A172 (cell line): ENCODE results near the gene NR2E3. TPM values are rescaled to one million over a fixed set of nuclear protein-coding genes. Genes with fewer than 3 reads are reported as not detected.
A peak's percentile ranks its signal among the peaks of the same experiment; 100 is the strongest.

Experiments
- DNase-seq: peaks from one replicate; pipeline ENCODE4 v3.0.0-alpha.2; 2015; ENCODE audit warnings: low spot score
- total RNA-seq: library from RNA; depleted of rRNA; stranded (reverse); fragments of >200 nt; shearing (Covaris generic); gene quantifications from 2 replicates; pipeline ENCODE4 v1.2.3, GENCODE V29; 2014

The NR2E3 gene
- total RNA-seq, 1 experiment from 2014 or later, result not detected

DNA sequence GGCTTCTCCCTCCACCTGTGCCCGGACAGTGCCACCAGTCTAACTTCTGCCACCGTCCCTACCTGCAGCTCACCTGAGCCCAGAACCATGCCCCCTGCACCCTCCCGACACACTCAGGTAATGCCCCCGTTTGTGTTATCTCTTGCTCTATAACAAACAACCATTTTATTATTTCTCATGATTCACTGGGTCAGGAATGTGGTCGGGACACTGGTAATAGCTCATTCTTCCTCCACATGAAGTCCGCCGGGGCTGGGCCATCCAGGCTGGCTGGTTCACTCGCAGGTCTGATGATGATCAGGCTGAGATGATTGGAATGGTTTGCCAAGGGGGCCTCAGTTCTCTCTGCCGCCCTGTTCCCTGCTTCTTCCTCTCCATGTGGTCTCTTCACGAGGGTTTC, 20.3 kb upstream of the NR2E3 start:
- peak; percentile 82 for DNase-seq

DNA sequence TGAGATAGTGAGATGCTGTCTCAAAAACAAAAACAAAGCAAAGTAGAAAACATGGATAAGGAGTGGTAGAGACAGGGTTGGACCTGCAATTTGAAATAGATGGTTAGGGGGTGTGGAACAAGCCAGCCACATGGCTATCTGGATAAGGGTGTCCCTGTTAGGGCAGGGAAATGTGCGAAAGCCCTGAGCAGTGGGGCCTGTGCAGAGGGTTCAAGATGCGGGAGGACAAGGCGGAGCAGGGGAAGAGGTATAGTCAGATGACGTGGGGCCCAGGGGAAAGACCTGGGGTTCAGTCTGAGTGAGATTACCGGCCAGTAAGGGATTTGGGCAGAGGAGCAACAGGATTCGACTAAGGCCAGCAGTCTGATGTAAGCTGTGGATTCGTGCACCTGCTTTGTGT, 18.4 kb upstream of the NR2E3 start:
- DNase-seq, result no peak

DNA sequence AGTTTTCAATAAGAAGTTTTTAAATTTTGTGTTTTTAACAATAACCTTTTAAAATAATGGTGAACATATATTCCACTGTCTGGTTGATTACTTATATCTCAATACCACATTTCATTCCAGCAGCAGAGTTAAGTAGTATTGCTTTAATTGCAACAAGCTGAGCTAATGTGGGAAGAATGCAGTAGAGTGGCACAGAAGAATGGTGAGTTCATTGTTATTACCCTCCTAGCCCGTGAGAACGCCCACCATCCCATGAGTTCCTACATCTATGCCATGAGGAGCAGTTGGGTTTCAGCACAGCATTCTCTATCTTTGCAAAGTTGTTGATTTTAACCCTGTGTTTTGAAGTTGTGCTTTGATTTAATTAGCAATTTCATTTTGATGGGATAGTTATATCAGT, 17.8 kb upstream of the NR2E3 start:
- DNase-seq, result peak; percentile 80

DNA sequence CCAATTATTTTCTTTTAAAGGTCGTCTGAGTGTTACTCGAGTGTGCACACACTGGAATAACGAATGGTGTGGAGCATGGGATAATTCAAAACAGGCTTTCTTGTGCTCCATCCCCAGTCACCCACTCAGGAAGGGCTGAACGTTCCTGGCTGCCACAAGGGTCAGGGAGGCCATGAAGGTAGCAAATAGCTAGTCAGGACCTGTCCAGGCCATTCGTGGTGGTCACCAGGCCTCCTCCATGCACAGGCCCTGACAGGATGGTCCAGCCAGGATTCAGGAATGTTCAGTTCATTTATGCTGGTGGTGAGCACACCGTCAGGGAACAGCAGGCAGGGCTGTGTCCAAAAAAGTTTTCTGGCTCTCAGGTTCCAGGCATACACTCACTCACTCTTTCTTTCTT, 11.7 kb upstream of the NR2E3 start:
- no peak for DNase-seq

DNA sequence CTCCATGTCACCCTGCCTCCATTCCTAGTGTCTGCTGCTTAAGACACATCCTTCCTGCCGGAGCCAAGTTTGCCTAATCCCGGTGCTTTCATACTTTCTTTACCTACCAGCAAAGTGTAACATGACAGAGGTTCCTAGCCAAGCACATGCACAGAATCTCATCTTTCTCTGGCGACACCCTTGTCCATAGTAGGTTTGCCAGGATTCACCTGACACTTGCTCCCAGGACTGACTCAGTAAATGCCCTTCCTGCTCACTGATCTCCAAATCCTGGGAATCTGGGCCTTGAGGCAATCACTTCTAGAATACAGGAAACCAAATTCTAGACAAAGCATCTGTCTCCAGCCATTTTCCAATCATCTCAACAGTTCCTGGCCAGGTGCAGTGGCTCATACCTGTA, 10.2 kb upstream of the NR2E3 start:
- DNase-seq, result no peak

DNA sequence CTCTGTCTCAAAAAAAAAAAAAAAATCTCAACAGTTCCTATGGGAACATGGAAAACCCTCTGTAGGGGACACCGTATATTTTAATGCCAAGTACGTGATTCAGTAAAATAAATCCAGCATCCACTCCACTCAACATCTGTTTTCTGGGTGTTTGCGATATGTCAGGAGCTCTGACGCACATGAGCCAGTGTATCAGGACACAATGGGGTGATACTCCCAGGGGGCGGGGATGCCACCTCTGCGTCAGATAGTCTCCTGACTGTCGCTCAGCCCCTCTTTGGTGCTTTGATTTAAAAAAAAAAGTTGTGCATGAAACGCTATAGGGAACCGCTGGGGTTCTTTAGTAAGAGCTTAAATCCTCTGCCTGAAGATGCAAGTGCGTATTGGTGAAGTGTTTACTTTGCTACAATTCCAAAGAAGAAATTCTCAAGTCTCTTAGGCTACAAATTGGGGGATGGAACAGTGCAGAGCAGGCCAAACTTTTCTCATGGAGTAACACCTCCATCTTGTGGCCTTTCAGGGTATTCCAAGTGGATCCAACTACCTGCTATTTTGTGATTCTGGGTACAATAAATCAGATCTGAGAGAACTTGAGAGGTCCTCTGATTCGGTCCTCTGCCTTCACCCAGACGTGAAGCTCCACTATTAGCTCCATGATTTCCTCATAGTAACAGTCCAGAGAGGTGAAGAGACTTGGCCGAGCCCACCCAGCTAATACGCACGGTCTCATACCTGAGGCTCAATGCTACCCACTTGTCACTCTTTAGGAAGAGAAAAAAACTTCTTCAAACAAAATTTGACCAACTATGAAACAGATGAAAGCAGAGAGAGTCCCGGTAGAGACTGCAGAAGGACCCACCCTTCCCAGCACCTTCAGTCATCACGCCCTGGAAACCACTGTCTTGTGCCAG, 9.3 kb upstream of the NR2E3 start:
- peak; percentile 73 for DNase-seq

DNA sequence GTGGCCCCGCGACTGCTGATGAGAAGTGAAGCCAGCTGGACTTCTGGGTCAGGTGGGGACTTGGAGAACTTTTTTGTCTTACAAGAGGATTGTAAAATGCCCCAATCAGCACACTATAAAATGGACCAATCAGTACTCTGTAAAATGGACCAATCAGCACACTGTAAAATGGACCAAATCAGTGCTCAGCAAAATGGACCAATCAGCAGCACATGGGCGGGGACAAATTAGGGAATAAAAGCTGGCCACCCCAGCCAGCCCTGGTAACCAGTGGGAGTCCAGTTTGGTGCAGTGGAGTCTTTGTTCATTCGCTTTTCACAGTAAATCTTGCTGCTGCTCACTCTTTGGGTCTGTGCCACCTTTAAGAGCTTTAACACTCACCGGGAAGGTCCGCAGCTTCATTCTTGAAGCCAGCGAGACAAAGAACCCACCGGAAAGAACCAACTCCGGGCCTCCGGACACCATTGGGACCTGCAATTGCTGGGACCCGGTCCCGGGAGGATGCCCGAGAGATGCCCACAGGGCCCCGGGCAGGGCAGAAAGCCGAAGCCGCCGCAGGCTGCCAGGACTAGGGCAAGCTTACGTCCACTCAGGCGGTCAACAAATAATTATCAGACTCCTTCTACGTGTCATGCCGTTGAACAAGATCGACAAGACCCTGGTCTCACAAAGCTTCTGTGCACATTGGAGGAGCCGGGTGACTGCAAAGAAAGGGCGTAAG, 8.3 kb upstream of the NR2E3 start:
- DNase-seq, result no peak

DNA sequence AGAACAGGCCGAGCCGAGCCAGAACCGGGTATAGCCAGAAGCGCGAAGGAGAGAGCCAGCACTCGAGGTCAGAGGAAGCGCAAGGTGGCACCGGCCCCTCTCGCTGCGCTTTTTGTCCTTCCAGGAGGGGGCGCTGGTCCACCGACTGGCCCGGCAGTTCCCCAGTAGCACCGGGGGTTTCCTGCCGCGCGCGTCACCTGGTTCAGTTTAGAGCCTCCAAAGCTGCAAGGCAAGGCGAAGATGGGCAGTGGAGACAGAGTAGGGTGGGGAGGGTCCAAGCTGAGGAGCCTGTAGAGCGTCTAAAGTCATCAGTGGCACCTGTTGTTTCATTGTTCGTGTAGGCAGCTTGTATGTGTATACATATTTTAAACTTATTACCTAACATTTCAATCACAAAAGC, 7.6 kb upstream of the NR2E3 start:
- no peak for DNase-seq

DNA sequence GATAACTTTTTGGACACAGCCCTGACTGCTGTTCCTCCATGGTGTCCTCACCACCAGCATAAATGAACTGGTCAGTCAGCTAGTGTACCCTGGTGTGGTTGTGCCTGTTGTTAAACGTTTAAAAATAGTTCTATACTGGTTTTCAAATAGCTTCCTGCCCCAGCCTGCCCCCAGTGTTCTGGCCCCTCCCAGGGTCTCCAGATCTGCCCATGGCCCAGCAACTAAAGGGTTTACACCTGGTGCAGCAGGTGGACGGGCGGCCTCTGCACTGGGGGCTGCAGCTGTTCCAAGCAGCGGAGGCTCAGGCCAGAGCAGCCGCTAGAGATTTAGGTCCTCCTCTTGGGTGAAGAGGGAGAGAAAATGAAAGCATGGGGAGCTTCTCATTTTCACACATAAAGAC, 6.1 kb upstream of the NR2E3 start:
- DNase-seq, result no peak

DNA sequence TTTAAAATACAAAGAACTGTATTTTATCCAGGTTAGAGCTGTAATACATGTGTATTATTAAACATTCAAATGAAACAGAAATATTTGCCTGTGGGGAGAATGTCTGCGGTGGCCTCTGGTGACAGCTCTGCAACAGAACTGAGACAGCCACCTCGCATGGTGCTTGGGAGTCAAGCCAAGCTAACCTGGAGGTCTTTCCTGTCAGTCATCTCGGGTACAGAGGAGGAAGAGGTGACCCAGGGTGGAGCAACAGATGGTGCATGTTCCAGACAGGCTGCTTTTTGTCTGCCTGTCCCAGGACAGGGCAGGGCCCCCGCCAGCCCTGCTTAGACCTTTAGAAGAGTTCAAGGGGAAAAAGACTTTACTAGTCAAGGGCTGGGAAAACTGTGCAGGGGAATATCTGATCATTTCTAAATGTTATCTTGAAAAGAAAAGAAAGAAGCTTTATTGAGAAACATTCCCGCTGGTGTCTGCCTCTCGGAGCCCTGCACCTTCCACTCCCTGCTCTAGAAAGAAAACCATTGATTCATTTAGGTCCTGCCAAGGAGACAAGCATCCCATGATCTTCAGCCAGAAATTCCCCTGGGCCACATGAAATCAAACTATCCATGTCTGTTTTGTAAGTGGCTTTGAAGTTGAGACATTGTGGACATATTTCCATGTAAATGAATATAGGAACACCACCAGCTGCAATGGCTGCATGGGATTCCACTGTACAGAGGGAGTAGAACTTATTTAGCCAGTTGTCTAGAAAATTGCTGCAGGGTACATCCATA, 5.5 kb upstream of the NR2E3 start:
- DNase-seq, result no peak

DNA sequence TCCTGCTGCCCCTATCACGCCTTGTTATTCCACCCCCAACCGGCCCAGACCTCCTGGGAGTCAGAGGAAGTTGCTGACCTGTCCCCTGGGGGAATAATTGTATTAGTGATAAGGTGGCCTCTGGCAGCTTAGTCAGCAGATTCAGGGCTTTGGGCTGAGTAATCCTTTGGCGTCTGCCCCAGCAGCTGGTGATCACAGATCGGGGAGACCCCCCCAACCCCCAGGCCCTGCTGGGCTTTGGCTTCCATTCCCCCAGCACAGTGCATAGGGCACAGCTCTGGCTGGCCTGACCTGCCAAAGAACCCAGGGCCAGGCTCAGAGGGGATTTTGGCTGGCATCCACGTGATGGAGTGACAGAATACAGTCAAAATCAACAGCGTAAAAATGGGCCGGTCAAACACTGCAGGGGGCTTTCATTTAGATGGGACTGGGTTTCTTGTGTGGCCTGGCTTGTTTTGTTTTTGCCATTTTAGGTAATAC, 3.9 kb upstream of the NR2E3 start:
- DNase-seq, result peak; percentile 70

DNA sequence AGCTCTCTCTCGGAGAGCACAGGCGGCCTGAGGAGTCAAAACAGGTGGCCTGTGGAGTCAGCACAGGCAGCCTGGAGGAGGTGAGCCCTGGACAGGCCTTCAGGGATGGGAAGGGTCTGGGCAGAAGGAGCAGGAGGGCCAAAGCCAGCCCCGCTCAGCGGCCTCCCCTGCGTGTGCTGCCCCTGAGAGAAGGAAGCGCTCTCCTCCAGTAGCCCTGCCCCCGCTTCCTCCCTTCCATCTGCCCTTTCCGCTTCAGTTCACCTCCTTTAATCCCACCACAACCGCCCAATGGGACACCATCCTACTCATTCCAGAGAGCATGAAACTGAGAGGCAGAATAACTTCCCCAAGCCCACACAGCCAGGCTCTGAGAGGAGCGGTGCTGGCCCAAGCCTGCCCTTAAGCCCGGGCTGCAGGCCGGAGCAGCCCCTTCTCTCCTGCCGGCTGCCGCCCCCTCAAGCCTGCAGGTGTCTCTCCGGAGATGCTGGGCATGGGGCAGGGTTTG, 3.2 kb upstream of the NR2E3 start:
- no peak for DNase-seq

DNA sequence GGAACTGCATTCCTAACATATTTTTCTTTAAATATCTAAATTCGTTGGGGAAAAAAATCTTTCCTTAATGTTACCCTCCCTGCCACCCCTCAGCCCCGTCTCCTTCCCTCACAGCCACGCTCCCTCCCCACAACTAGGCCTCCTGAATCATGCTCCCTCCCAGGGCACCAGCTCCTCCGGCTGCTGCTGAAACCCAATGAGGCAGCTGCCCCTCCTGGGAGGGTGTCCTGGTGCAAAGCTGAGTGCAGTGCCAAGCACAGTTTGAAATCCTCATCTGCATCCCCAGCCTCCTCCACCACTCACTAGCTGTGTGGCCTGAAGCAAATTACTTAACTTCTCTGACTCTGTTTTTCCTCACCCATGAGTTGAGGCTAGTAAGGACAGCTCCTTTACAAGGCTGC, 2.7 kb upstream of the NR2E3 start:
- no peak for DNase-seq

DNA sequence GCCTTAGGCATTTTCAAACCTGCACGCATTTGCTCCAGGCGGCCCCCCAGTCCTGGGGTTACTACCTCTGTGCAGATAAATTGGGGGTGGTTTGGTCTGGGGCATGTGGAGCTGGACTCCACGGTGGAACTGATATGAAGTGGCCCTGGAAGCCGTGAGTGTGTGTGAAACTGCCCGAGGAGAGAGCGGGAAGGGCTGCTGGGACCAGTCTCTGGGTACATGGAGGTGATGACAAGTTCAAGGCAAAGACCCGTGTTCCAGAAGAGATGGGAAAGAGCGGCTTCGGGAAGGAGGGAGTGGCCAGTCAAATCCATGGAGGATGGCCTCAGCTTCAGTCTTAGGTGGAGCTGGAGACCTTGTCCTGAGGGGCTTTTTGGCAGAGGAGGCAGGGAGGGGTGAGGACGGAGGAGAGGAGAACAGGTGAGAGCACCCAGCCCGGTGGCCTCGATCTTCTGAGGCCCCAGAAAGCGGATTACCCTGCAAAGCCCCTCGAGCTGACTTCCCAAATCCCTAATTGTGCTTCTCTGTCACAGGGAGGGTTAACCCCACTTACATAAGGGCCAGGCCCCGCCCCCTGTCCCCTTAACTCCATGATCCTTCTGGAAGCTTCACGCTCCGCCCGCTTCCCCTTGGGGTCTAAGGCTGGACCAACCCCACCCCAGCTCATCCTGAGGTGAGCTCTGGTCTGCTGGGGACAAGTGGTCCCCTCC, 1.9 kb upstream of the NR2E3 start:
- no peak for DNase-seq

DNA sequence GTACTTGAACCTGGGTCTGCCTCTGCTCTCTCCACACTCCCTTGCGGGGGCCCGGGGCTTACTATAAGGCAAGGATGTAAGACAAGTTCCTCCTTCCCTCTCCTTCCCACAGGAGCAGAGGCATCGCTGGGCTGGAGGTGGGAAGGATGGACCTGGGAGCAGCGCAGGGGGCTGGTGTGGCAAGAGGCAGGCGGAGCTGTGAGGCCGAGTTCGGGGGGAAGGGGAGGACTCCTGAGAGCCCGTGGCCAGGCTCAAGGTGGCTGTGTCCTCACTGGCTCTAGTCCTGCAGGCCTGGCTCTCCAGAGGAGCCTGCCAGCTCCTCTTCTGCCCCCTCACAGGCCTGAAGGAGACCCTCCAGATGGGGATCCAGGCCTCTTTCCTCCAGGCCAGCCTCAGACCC, 1.0 kb upstream of the NR2E3 start:
- no peak for DNase-seq

DNA sequence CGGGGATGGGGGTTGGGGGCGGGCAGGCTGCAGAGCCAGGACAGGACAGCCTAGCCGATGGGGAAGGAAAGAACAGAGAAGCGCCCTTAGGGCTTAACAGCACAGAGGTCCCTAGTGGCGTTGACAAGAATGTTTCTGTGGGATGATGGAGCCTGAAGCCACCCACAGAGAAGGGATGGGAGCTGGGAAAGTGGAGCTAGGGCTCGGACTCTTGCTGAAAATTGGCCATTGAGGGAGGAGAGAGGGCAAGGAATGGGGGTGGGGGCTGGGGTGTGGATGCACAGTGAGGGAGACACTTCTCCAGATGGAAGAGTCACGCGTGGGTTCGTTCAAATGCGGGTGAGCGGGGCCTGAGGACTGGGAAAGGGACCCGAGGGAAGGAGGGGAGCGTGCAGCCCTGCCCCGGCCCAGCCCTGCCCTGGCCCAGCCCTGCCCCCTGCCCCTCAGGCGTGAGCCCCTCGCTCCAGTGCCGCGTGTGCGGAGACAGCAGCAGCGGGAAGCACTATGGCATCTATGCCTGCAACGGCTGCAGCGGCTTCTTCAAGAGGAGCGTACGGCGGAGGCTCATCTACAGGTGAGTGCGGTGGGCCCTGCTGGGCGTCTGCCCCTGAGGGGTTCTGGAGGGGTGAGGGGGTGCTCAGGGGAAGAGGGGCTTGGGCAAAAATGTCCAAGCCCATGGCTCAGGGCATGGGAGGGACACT, 832 bp downstream of the NR2E3 start:
- no peak for DNase-seq

DNA sequence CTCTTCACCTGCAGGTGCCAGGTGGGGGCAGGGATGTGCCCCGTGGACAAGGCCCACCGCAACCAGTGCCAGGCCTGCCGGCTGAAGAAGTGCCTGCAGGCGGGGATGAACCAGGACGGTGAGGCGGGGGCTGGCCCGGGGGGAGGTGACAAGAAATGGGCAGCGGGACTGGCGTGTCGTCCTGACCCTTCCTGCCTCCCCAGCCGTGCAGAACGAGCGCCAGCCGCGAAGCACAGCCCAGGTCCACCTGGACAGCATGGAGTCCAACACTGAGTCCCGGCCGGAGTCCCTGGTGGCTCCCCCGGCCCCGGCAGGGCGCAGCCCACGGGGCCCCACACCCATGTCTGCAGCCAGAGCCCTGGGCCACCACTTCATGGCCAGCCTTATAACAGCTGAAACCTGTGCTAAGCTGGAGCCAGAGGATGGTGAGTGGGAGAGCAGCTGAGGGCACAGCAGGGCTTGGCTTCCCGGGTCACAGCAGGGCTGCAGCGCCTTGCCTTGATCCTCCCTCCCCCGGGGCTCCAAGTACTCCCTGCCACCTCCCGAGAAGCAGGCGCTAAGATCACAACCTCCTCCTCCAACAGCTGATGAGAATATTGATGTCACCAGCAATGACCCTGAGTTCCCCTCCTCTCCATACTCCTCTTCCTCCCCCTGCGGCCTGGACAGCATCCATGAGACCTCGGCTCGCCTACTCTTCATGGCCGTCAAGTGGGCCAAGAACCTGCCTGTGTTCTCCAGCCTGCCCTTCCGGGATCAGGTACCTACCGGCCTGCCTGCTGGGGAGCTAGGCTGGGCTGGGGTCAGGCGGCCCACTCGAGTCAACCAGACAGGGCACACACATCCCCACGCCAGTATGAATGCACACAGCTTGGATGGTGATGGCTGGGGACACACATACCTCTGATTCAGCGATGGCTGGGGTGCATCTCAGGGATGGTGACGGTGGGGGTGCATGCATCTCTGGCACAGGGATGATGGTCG, 1.7 kb downstream of the NR2E3 start:
- no peak for DNase-seq

DNA sequence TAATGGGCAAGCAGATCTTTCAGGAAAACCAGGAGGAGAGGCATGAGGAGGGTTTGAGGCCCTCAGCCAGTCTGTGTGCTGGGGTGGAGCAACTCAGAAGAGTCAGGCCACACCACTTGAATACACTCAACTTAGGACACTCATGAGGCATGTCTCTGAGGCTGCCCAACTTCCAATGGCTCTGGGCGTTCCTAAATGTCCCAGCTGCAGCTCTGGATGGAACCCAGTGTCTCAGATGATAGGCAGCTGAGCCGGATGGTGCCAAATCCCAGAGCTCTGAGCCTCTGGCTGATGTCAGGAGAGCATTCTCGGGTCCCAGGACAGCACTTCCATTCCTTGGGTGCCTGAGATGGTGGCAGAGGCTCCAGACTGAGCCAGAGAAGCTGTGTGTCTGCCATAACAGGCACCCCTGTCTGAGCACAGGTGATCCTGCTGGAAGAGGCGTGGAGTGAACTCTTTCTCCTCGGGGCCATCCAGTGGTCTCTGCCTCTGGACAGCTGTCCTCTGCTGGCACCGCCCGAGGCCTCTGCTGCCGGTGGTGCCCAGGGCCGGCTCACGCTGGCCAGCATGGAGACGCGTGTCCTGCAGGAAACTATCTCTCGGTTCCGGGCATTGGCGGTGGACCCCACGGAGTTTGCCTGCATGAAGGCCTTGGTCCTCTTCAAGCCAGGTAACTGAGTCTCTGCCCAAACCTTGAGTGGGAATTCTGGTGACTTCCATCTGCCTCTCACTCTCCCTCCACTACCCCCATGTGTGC, 2.8 kb downstream of the NR2E3 start:
- DNase-seq, result no peak
